NCI-H2171 treated with DMSO at 0.1 percent for 48 hours (cell line): ENCODE data around the gene PTPRE.

Source experiments
- DNase-seq: peaks from one replicate; lab custom pipeline; 2025; lab: John Stamatoyannopoulos, UW

The PTPRE gene

DNA sequence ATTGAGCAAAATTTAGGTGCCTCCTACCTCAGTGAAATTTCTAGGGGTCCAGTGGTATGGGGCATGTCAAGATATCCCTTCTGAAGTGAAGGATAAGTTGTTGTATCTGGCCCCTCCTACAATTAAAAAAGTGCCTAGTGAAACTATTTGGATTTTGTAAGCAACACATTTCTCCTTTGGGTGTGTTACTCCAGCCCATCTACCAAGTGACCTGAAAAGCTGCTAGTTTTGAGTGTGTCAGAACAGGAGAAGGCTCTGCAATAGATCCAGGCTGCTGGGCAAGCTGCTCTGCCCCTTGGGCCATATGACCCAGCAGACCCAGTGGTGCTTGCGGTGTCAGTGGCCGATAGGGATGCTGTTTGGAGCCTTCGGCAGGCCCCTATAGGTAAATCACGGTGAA is 46.0 kb downstream of the PTPRE start:
- DNase-seq = no peak

DNA sequence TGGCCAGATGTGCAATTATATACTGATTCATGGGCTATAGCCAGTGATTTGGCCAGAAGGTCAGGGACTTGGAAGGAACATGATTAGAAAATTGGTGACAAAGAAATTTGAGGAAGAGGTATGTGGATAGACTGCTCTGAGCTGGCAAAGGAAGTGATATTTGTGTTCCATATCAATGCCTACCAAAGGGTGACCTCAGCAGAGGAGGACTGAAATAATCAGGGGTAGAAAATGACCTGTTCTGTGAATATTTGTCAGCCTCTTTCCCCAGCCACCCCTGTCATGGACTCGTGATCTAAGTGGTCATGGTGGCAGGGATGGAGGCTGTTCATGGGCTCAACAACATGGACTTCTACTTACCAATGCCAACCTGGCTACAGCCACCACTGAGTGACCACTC is 47.0 kb downstream of the PTPRE start:
- no peak for DNase-seq

DNA sequence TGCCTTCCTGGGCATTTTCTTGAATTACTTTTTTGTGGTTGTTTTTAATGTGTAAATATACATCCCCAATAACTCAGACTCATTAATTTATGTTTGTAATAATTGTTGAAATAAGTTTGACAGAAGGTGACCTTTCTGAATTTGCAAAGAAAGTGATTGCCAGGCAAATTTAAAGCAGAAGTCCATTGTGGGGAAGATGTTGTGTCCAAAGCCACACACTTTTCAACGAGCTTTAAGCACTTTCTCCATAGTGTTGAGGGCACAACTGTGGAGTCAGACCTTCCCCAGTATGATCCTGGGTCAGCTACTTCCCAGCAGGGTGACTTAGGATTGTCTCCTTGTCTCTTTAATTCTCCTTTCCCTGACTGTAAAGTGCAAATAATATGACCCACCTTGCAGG is 52.5 kb downstream of the PTPRE start:
- no peak for DNase-seq

DNA sequence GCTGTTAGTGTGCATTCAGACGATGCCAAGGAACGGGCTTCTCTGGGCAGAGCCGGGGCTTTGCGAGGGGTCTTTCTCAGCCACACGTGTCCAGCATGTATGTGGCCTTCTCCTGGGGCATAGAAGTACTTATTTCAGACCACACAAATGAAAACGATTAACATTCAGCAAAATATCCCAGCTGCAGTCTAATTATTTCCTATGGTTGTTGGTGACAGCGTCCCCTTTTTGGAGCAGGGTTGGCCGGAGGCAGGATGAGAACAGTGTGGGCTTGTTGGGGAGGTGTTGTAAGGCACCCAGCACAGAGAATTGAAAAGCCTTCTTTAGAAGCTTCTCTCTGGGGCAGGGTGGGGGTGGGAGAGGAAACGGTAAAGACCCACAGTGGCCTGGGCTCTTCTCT is 54.2 kb downstream of the PTPRE start:
- DNase-seq = no peak

DNA sequence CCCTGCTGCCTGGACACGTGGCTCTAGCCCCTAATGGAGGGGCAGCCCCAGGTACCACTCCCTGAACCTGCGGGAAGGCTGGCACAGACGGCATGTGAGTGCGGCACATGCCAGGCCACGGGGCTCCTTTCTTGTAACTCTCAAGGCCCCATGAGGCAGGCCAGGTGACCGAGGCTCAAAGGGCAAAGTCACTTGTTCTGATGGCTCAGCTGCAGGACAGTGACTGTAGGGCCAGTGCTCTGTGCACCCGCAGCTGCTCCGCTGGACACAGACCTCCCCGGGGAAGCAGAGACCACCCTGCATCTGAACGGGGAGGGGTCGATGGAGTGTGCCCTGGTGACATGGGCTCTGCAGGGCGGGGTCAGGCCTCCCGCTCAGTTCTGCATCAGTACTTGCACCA is 55.3 kb downstream of the PTPRE start:
- no peak for DNase-seq

DNA sequence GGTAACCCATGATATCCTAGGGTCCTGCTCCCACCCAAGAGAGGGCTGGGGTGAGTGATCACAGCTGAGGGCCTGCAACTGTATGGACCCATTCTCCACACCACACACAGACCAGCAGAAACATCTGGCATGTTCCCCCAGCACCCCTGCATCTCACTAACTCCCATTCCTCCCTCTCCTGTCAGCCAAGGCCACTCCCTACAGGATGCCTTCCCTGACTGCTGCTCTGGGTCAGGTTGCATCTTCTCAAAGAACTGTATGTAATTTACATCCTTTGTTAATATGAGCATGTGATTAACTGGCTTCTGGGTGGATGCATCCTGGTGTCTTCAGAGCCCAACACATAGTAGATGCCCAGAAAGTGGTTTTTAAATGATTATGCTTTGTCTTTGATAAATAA is 56.2 kb downstream of the PTPRE start:
- DNase-seq = no peak

DNA sequence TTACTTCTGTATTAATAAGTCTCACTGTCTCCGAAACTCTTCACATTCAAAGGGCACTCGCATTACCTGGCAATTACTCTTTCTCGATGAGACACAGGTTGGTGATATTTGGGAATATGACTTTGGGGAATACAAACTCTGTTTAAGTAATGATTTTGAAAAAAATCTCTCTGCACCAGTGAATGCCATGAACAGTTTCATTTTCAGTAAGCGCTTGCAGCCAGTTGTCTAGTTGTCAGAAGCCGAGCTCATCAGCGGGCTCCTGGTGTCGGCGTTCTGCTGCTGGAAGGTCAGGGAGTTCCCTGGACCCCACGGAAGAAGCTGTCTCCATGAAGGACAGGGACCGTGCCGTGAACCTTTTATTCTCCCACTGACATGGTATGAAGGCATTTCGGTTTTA is 57.7 kb downstream of the PTPRE start:
- no peak for DNase-seq

DNA sequence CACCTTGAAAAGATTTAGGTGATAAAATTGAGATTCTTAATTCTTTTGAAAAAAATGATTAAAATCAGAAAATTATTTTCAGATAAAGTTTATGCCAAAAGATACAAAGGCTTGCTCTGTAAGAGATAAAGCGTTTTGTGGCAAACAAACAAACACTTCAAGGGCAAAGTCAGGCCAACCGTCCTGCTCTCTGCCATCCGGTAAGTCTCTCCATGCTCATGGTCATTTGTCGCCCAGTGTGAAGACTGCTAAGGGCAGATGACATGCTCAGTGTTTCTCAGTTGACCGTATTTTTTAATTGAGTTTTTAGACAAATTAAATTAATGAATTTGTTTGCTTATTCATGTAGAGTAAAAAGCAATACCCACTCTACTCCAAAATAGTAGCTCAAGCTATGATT is 60.0 kb downstream of the PTPRE start:
- DNase-seq = no peak

DNA sequence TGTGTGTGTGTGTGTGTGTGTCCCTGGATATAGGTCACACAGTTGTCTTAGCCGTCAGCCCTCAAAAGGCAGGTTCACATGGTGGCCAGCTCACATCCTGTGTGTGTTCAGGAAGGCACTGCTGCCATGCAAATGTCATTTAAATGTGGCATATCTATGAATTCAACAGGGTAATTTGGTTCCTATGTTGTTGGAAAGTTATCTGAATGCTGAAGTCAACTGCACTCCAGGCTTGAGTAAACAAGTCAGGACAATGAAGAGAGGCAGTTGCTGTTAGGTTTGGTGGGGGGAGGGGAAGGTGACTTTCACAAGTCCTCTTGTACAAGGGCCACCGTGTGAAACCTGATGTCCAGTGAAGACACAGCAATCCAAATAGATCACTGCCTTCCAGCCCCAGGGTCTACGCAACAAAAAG is 61.1 kb downstream of the PTPRE start:
- no peak for DNase-seq

DNA sequence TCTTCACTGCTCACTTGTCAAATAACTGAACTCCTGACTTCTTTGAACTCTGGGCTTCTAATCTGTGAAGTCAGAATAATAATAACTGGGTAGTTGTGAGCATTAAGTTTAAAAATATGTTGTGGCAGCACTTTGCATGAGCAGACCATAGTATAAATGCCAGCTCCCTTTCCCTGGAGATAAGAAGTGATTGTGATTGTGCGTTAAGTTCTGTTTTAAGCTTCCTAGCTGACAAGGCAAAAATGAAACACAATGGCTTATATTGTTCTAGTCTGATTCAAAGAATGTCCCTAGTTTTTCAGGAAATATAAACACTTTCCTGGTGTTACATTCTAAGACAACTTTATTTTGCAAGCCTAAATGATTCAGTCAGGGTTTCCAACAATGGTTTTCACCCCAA is 61.8 kb downstream of the PTPRE start:
- no peak for DNase-seq

DNA sequence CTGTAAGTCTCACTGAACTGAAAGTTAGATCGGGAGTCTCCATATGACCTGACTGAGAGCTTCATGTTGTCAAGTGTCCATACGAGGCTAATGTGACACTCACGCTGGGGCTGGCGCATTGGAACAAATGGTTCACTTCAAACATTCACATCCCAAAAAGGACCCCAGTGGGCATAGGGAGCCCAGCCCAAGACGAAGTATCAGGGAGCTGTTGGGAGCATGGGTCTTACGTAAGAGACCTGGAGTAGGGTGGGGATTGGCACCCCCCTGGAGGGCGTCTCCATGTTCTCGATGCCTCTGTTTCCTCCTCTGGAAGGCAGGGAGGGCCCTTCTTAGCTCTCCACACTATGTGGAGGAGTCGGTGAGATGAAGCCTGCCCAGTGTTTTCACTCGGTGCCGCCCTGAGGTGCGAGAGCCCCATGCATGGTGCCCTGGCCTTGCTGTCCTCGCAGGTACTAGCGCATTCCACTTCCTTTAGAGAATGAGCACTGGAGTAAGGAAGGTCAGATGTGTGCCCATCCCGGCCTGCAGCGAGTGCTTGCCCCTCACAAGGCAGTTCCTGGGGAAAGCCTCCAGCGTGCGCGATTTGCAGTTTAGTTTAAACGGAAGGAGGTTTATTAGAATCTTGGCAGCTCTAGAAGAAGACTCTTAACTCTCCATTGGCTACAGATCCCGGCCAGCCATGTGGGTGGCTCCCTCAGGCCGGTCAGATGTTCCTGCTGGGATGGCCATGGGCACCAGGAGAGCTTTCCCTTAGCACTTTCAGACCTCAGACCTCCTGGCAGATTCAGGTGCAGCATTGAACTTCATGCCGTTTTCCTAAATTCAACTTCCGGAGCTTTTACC is 64.4 kb downstream of the PTPRE start:
- no peak for DNase-seq

DNA sequence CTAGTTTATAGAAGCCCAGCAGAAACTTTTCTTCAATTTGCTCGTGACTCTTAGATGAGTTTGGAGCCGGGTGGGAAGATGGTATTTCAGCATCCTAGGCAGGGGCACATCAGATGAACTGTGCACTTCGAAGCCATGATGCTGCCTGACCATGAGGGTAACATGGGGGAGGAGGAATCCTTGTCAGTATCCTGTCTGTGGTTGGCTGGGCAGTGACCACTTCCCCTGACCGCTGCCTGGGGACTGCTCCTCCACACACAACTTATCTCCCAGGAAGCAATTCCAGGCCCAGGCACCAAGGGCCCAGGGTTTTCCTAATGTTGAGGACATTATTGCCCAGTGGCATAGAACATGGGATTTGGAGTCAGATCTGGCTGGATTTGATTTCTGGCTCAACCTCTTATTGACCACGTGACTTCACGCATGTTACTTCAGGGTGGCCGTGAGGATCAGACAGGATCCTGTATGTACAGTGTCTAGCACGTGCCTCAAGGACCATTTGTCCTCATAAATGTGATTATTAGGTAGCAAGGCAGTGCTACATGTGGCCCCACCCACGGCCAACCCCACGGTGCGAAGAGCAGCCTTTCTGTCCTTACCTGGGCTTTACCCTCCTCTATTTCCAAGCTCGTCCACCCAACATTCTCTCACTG is 65.2 kb downstream of the PTPRE start:
- no peak for DNase-seq

DNA sequence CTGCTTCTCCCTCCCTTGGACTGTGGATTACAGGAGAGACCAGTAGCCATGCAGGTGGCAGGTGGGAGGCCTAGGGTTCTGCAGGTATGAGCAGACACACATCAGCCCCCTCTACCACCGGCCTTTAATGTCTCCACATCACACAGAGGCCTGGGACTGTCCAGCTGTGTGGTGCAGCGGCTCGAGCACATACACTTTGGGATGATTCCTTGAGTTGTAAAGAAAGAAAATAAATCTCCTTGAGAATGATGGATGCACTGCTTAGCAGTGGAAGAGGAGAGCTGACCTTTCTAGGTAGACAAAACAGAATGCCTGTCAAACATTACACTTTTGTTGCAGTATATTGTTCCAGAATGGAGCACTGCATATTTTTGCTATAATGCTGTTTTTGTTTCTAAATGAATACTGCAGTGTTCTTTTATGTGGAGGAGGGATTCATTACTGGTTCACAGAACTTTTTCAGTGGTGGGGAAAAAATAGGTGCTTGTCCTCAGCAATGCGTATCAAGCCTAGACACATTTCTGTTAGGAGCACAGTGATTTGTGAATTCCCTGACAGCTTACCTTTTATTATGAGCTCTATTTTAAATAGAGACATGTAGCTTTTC is 66.0 kb downstream of the PTPRE start:
- DNase-seq = no peak

DNA sequence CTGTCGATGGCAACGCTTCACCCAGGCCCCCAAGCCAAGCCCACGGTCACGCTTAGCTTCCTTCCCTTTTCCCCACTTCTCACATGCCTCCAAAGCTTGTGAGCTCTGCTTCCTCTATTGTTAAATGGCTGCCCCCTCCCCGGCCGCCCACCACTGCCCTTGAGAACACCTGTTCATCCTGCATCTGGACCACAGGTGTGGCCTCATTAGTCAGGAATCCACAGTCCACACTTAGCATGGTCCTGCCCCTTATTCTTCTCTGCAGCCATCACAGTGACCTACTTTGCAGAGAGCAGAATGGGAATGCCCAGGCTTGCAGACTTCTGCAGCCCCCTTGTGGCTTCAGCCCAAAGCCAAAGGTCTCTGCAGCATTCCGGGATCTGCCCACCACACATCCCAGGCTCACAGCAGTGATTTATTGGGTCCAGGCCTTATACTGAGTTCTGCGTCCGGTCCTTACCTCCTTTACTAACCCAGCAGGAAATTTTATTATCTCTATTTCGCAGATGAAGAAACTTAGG is 66.9 kb downstream of the PTPRE start:
- no peak for DNase-seq

DNA sequence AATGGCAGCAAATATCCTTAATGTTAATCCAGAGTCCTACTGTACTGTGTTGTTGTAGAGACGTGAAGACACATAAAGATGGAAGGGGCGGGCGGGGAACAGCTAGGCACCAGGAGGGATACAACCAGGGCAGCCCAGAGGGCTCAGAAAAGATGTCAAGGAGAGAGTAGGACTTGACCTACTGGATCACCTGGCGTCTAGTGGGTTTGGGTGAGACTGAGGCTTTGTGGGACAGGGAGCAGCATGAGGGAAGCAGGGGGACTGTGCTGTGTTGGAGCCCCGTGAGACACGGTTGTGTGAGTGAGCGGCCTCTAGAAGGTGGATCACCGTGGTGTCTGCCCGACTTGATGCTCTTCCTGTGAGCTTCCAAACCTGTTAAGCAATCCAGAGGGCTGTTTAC is 68.0 kb downstream of the PTPRE start:
- DNase-seq = no peak

DNA sequence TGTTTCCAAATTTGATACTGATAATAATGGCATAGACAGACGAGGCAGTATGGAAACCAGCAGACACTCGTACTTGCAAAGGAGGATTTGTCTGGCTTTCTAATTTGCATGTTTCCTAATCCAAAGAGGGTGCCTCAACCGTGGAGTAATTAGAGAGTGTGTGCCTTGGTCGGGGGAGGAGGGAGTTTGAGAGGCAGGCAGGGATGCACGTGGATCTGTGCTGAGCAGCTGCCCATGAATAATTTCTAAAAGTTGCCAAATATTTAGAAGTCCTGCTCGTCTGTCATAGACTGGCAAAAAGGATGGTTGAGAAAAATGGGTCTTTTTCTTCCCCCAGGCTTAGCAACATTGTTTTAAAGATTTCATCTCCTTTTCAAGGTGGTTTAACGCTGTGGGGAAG is 69.4 kb downstream of the PTPRE start:
- DNase-seq = no peak

DNA sequence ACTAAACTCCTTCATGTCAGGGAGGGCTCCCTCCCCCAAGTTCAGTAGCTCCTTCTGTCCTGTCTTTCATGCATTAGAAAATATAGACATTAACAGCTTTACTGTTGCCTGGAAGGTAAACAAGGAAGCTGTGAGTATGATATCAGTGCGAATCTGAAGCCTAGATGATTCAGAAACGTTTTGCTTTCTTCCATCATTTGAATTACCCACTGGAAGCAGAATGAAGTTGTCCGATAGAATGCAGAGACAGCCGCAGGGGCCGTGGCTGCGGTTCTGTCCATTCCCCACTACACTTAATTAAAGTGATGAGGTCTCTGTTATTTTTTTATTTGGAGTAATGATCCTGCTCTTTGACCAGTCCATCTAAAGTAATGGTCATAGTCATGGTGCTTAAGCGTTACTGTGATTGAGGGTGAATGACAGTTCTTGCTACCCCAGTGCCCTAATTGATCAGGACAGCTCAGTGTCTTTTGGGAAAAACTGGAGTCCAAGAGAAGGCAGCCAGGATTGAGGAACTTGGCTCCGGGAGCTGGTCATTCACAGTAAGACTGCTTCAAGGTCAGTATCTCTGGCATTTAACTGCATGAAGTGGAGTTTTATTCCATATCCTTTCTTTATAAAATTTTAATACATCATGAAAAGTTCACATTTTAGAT is 69.9 kb downstream of the PTPRE start:
- DNase-seq = no peak

DNA sequence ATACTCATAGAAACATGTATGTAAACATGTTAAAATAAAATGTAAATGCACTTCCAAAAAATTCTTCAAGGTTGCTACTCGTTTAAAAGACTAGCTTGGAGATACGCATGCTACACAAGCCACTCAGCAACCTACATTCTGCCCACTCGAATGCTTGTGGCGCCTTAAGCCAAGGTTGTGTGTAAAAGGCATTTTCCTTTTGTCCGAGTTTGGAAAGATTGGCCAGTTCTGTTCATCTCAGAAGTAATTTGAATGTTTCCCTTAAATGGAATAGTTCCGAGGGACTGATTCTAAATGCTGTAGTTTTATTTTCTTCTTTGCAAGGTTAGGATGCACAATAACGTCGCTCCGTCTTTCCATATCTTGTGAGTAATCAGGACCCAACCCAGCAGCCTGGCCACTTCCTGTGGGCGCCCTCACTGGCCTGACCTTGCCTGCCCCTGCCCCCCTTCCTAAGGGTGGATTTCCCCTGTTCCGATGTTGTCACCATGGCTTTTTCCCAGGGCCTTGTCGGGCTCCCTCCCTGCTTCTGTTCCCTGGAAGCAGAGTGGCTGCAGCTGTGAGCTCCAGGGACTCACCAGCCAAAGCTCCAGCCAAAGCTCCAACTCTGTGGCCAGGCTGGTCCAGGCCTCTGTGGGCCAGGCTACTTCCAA is 70.6 kb downstream of the PTPRE start:
- no peak for DNase-seq

DNA sequence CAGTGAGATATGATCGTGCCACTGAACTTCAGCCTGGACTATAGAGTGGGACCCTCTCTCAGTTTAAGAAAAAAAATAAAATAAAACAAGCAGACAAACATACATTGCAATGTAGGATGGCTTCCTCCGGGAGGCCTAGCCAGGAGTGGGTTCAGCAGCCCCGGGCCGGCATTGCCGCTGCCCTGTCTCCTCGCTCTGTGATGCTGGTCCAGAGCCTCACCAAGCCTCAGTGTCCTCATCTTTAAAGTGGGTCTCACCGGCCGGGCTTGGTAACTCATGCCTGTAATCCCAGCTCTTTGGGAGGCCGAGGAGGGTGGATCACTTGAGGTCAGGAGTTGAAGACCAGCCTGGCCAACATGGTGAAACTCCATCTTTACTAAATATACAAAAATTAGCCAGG is 71.6 kb downstream of the PTPRE start:
- DNase-seq = no peak

DNA sequence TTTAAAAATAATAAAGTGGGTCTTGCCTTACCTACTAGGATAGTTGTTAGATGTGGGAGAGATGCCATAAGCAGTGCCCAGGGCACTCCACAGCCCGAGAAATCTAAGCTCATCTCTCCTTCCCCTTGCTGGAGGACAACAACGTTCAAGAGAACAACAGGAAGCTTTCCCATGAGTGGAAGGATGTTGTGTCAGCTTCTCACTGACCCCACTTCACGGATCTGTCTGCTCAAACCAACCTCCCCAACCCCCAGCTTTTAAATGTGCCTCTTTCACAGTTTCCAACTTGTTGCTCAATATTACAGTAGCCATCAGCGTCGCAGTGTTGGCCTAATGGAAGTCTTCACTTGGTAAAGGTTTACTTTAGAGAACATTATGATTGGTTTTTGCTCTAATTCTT is 72.1 kb downstream of the PTPRE start:
- no peak for DNase-seq

DNA sequence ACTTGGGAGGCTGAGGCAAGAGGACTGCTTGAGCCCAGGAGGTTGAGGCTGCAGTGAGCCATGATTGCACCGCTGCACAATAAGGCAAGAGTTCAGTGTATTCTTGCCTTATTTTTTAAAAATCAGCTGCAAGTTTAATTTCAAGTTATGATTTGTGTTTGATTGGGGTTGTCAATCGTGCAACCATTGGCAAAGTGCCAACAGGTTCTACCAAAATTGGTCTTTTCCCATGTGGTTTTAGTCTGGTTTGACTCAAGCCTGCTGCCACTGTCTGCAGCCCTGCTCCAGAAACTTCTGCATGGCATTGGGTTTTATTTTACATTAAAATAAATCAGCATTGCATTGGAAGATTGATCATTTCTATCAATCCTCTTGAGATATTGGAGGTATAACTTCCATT is 72.7 kb downstream of the PTPRE start:
- no peak for DNase-seq

DNA sequence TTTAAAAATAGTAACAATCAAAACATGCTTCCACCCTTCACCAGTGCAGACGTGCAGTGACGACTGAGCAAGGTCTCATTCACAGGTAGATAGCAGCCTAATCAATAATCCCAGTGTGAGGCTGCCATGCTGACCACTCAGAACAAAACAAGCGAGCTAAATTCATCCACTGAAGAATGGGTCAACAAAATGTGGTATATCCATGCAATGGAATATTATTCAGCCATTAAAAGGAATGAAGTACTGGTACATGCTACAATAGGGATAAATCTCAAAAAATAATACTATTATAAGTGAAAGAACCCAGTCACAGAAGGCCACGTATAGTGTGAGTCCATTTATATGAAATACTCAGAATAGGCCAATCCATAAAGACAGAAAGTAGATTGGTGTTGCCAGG is 74.0 kb downstream of the PTPRE start:
- no peak for DNase-seq
